Fibroblast of villous mesenchyme (primary cell): ENCODE measurements around the gene F11. TPM values are rescaled to one million over a fixed set of nuclear protein-coding genes. Genes with fewer than 3 reads are reported as not detected.

ENCODE experiments used
- DNase-seq: peaks from one replicate; pipeline ENCODE4 v3.0.0-alpha.2; 2010; ENCODE audit warnings: low read depth
- H3K4me3 ChIP-seq: 2 replicates; pipeline ENCODE4 v1.5.1; 2011; ENCODE audit warnings: low read depth, mild to moderate bottlenecking, low read length
- total RNA-seq: library from RNA; depleted of rRNA; stranded (reverse); fragments of >200 nt; gene quantifications from 2 replicates; pipeline ENCODE4 v1.2.3, GENCODE V29; 2012
- TF ChIP-seq, protein P1 (sequence below): IDR thresholded peaks from 2 replicates; pipeline ENCODE4 v1.5.1; 2012; ENCODE audit warnings: low read depth, mild to moderate bottlenecking, low read length; ENCODE audit not compliant: insufficient read depth

F11 gene
- total RNA-seq, 1 donor, result not detected

DNA sequence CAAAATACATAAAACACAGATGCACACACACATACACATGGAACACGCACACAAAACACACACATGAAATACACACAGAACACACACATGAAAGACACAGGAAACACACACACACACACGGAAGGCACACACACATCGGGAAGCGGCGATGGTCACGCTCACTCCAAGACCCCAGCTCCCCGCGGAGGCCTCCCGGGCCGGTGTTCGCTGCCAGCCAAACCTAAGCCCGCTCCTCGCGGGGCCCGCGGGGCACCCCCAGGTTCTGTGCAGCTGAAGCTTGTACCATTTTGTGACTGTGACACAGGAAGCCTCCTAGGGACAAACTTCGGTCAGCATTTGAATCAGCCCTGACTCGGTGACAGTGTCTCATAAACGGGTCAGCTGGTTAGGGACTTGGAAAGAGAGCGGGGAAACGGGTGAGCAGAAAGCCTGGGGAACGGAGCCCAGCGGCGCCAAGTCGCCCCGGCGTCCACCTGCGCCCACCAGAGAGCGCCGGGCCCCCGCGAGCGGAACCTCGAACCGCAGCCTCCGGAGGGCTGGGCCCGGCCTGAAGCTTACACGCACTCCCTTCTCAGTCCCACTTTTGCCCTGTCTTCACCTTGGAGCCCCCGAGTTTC lies 32.1 kb downstream of the F11 start:
- no peak overlapping the region for H3K4me3 ChIP-seq

DNA sequence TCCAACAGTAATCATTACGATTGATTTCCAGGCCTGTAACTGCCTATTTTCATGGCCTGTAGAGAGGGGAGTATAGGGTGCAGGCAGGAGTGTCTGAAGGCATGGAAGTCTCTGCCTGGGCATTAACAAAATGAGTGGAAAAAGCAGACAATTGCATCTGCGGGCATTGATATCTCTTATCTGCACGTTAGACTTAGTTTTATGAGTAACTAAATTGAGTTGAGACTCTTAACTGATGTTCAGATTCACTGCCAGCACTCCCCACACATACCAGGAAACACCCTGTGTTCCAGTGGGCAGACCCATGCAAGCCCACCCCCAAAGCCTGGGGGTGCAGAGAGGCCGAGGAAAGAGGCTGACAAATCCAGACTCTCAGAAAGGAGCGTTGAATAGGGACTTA lies 33.3 kb downstream of the F11 start:
- no peak overlapping the region for H3K4me3 ChIP-seq
- TF ChIP-seq, protein P1, sequence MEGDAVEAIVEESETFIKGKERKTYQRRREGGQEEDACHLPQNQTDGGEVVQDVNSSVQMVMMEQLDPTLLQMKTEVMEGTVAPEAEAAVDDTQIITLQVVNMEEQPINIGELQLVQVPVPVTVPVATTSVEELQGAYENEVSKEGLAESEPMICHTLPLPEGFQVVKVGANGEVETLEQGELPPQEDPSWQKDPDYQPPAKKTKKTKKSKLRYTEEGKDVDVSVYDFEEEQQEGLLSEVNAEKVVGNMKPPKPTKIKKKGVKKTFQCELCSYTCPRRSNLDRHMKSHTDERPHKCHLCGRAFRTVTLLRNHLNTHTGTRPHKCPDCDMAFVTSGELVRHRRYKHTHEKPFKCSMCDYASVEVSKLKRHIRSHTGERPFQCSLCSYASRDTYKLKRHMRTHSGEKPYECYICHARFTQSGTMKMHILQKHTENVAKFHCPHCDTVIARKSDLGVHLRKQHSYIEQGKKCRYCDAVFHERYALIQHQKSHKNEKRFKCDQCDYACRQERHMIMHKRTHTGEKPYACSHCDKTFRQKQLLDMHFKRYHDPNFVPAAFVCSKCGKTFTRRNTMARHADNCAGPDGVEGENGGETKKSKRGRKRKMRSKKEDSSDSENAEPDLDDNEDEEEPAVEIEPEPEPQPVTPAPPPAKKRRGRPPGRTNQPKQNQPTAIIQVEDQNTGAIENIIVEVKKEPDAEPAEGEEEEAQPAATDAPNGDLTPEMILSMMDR, result no peak
- no peak for DNase-seq

More for the DNA sequence above, 32.1 kb downstream of the F11 start:
- DNase-seq, result no peak
- TF ChIP-seq, protein P1, result no peak

DNA sequence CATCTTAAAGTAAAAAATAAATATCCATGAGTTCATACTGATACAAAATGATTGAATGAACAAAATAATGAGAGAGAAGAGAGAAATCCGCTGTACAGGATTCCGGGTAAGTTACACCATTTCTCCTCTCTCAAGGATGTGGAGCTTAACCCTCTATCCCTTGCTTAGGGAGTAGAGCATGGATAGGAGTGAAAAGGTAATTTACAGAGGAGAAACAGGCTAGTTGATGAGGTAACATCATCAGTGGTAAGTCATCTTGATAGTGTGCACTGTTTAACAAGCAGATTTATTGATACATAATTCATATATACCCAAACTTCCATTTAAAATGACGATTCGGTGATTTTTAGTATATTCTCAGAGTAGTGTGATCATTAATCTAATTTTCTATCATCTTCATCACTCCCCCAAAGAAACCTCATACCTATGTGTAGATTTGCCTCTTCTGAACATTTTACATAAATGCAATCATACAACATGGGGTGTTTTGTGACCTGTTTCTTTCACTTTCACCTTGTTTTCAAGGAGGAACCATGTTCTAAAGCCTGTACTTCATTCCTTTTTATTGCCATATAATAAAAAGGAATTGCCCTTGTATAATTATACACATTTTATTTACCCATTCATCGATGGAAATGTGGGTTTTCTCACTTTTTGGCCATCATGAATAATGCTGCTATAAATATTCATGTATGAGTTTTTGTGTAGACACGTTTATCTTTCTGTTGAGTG lies 34.8 kb downstream of the F11 start:
- no peak for DNase-seq
- no peak overlapping the region for H3K4me3 ChIP-seq
- TF ChIP-seq, protein P1, result no peak

DNA sequence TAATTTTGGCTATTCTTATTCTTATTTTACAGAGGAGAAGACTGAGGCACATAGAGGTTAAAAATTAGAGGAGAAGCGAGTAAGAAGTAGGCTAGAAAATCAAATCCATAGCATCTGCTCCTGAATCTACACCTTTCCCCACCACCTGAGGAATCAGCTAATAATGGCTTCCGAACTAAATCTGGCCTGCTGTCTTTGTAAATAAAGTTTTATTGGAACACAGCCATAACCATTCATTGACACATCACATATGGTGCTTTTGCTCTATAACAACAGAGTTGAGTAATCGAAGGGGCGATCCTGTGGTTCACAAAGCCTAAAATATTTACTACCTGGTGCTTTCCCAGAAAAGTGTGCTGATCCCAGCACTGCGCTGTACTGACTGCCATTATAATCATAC lies 38.2 kb downstream of the F11 start:
- H3K4me3 ChIP-seq, result no peak overlapping the region
- DNase-seq, result no peak
- TF ChIP-seq, protein P1, result no peak

DNA sequence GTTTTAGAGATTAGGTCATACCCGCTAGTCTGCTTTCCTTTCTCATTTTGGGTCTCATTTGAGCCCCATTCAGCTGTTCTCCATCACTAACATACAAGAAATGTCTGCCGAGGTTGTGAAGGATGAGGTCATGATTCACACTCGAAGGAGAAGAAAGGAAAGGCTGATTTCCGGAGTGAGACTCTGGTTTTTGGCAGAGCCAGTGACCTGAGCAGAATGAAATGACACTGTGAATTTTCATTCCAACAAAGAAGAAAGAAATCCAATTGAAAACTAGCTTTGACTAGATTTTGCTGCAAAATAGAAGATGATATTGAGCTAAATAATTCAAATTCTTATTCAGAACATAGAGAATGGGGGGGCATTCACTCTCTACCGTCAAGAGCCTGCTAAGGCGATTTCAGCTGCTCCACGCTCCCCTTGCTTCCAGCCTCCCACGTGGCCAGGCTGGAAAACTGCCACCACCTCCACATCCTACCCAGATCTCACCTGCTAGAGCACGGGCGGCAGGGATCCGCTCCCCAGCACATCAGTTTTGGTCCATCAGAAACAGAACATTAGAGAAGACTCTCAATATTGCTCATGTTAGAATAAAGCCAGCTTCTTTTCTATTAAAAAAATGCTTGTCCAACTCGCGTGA lies 39.0 kb downstream of the F11 start:
- no peak for DNase-seq
- TF ChIP-seq, protein P1, result no peak
- no peak overlapping the region for H3K4me3 ChIP-seq

DNA sequence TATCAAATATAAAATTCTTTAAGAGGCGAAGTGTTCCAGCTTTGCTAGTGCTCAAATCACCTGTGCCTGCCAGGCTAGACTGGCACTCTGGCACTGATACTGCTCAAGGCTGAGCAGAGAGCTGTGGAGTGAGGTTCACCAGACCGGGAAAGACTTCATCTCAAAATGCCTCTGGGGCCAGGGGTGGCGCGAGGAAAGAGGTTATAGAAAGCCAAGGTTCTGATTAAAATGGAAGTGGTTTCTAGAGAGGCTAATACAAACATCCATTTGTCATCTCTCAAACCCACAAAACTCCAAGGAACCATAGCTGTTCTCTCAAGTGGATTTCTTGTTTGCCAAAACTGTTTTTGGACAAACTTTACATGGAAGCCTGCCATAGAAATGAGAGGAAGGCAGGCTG lies 41.5 kb downstream of the F11 start:
- H3K4me3 ChIP-seq, result no peak overlapping the region
- TF ChIP-seq, protein P1, result no peak
- no peak for DNase-seq
